Tibial artery (tissue), 4 donors: ENCODE data around the gene CHCHD5.

Experiments used
- DNase-seq, 2 donors: peaks; one replicate each; pipeline ENCODE4 v3.0.0-alpha.2; 2019
- H3K27ac ChIP-seq, 2 donors: fragments of 200-600 bp; sonication (generic) in 1 of 2; 1 replicate in 1 of 2; 2 replicates in 1 of 2; pipeline ENCODE4 v1.5.1; 2018 to 2019; ENCODE audit warnings: mild to moderate bottlenecking in 1 of 2
- H3K27me3 ChIP-seq, 2 donors: fragments of 200-600 bp; sonication (generic) in 1 of 2; one replicate each; pipeline versions ENCODE4 v1.5.1 to v1.6.0; 2016 to 2019
- H3K36me3 ChIP-seq, 3 donors: fragments of 200-600 bp; sonication (generic) in 2 of 3; one replicate each; pipeline ENCODE4 v1.5.1; 2016 to 2019; ENCODE audit warnings: mild to moderate bottlenecking in 2 of 3
- H3K4me1 ChIP-seq, 4 donors: fragments of 200-600 bp; sonication (generic) in 2 of 4; 1 replicate in 3 of 4; 2 replicates in 1 of 4; pipeline ENCODE4 v1.5.1; 2016 to 2019
- H3K4me3 ChIP-seq, 2 donors: fragments of 200-600 bp; sonication (generic) in 1 of 2; 1 replicate in 1 of 2; 2 replicates in 1 of 2; pipeline ENCODE4 v1.5.1; 2018 to 2019; ENCODE audit warnings: mild to moderate bottlenecking in 2 of 2
- H3K9me3 ChIP-seq, 3 donors: fragments of 200-600 bp; sonication (generic) in 1 of 3; one replicate each; pipeline ENCODE4 v1.5.1; 2016 to 2019
- CTCF ChIP-seq, 2 experiments: fragments of 200-600 bp in 1 of 2; fragments of 450-650 bp in 1 of 2; IDR thresholded peaks; one replicate each; pipeline ENCODE4 v1.5.1; 2017 to 2019; ENCODE audit warnings: antibody characterized with exemption in 2 of 2, mild to moderate bottlenecking in 1 of 2, moderate library complexity in 1 of 2
- intact Hi-C: fragments of 100-400 bp; cut with DNase I; formaldehyde crosslinking; loops from one replicate; pipeline ENCODE4 v1.15.0; 2023; ENCODE audit warnings: low total_unique reads

CHCHD5 gene

GRCh38 chr2:112627060-112628040 is 42.9 kb downstream of the CHCHD5 start:
- Histone ChIP-seq H3K27me3 (peaks cover 0 to 5% of the 10 kb centered on the region in 2 donors), H3K9me3 (no peaks in the 10 kb centered on the region), H3K4me3 (peak overlapping the region in 1 of 2 donors; percentile 29), H3K27ac (peak overlapping the region; percentile 66 to 68), H3K36me3 (no peaks in the 10 kb centered on the region), H3K4me1 (peaks cover 0 to 28% (median 21%) of the 10 kb centered on the region in 4 donors)
- no peak for TF ChIP-seq CTCF (IDR thresholded peaks at IDR 0.05)
- peak; percentile 83 to 86 for DNase-seq
- intact Hi-C loops, result loop anchor here (2.0 to 10.0 kb wide), 2 partner anchors 67 to 97 kb away; no protein-coding TSS in a partner anchor

GRCh38 chr2:112629224-112629623 is 44.8 kb downstream of the CHCHD5 start:
- Histone ChIP-seq H3K27me3 (peaks cover 0 to 9% of the 10 kb centered on the region in 2 donors), H3K36me3 (no peaks in the 10 kb centered on the region), H3K9me3 (no peaks in the 10 kb centered on the region), H3K4me3 (no peak overlapping the region), H3K27ac (no peak overlapping the region), H3K4me1 (peaks cover 0 to 28% (median 21%) of the 10 kb centered on the region in 4 donors)
- intact Hi-C loops, result loop anchor here (10.0 kb wide), 1 partner anchor 66 kb away; no protein-coding TSS in a partner anchor
- no peak for DNase-seq
- TF ChIP-seq CTCF (IDR thresholded peaks at IDR 0.05), result no peak

GRCh38 chr2:112629823-112630222 is 45.4 kb downstream of the CHCHD5 start:
- H3K27ac ChIP-seq, result peak overlapping the region in 1 of 2 donors; percentile 17
- H3K27me3 ChIP-seq, result peaks cover 0 to 9% of the 10 kb centered on the region in 2 donors
- no peaks in the 10 kb centered on the region for H3K36me3 ChIP-seq
- peaks cover 0 to 28% (median 21%) of the 10 kb centered on the region in 4 donors for H3K4me1 ChIP-seq
- TF ChIP-seq CTCF (IDR thresholded peaks at IDR 0.05), result no peak
- no peaks in the 10 kb centered on the region for H3K9me3 ChIP-seq
- intact Hi-C loops, result loop anchor here (10.0 kb wide), 1 partner anchor 65 kb away; no protein-coding TSS in a partner anchor
- no peak overlapping the region for H3K4me3 ChIP-seq
- no peak for DNase-seq

GRCh38 chr2:112630268-112630667 is 45.9 kb downstream of the CHCHD5 start:
- no peaks in the 10 kb centered on the region for H3K36me3 ChIP-seq
- H3K27me3 ChIP-seq, result peaks cover 0 to 9% of the 10 kb centered on the region in 2 donors
- intact Hi-C loops, result no loop called here
- no peak overlapping the region for H3K4me3 ChIP-seq
- peaks cover 0 to 28% (median 21%) of the 10 kb centered on the region in 4 donors for H3K4me1 ChIP-seq
- no peak overlapping the region for H3K27ac ChIP-seq
- DNase-seq, result no peak
- H3K9me3 ChIP-seq, result no peaks in the 10 kb centered on the region
- no peak for TF ChIP-seq CTCF (IDR thresholded peaks at IDR 0.05)

GRCh38 chr2:112633708-112634107 is 49.3 kb downstream of the CHCHD5 start:
- H3K9me3 ChIP-seq, result no peaks in the 10 kb centered on the region
- H3K4me1 ChIP-seq, result peaks cover 0 to 8% (median 3%) of the 10 kb centered on the region in 4 donors
- no peak overlapping the region for H3K27ac ChIP-seq
- peaks cover 0 to 9% of the 10 kb centered on the region in 2 donors for H3K27me3 ChIP-seq
- H3K4me3 ChIP-seq, result no peak overlapping the region
- intact Hi-C loops, result no loop called here
- no peak for DNase-seq
- TF ChIP-seq CTCF (IDR thresholded peaks at IDR 0.05), result no peak
- no peaks in the 10 kb centered on the region for H3K36me3 ChIP-seq
